K562 (cell line): ENCODE results near the gene METAP1D. TPM values are rescaled to one million over a fixed set of nuclear protein-coding genes. Genes with fewer than 3 reads are reported as not detected.
A peak's percentile ranks its signal among the peaks of the same experiment; 100 is the strongest.

Experiments
- ATAC-seq: fragments of 200-7000 bp; cut with Tn5 transposase; 3 replicates; pipeline ENCODE4 v1.9.1; 2020; ENCODE audit warnings: moderate library complexity
- BruUV-seq: library from RNA; stranded (reverse); fragments of 400-500 nt; replicated peaks from 2 replicates; lab custom pipeline; 2021; lab: Mats Ljungman, UMichigan
- CTCF ChIA-PET: fragments of 300-600 bp; formaldehyde crosslinking; extraction: SDS; loops from one replicate; lab custom pipeline; 2021; ENCODE audit warnings: low intra/inter-chr PET ratio; lab: Yijun Ruan, JAX
- POLR2A ChIA-PET: fragments of 300-600, 350-650 bp; sonication (Branson Sonifier 250); formaldehyde crosslinking; extraction: SDS; loops from one replicate; lab custom pipeline; 2021; ENCODE audit warnings: antibody characterized with exemption, inconsistent platforms; lab: Yijun Ruan, JAX
- DNase-seq, 4 experiments: peaks; one replicate each; pipeline versions ENCODE4 v3.0.0 to v3.0.0-alpha.2; 2011 to 2018; ENCODE audit warnings: low spot score in 3 of 4, mixed read lengths in 3 of 4; ENCODE audit errors: extremely low read depth in 1 of 4
- FAIRE-seq: peaks from 2 replicates; lab custom pipeline; 2011; peaks lifted over from hg19 to GRCh38; lab: Jason Lieb, UNC
- H2AFZ ChIP-seq: 2 replicates; pipeline ENCODE4 v1.6.0; 2011; ENCODE audit warnings: low read depth, low read length, control low read depth, inconsistent platforms
- H3K27ac ChIP-seq: fragments of 200-600 bp; 3 replicates; pipeline ENCODE4 v1.8.0; 2011; ENCODE audit warnings: low read depth, mild to moderate bottlenecking, control low read depth, inconsistent platforms, low read length, moderate library complexity, mixed read lengths; ENCODE audit errors: extremely low read depth
- H3K27me3 ChIP-seq, 2 experiments: fragments of 300-600 bp in 1 of 2; 2 replicates in 1 of 2; 3 replicates in 1 of 2; pipeline versions ENCODE4 v1.6.0 to v1.8.0; 2011; ENCODE audit warnings: inconsistent platforms in 2 of 2, low read length in 2 of 2, mild to moderate bottlenecking in 1 of 2, mixed read lengths in 1 of 2, moderate library complexity in 1 of 2; ENCODE audit not compliant: control insufficient read depth in 2 of 2, insufficient read depth in 2 of 2
- H3K36me3 ChIP-seq: fragments of 300-600 bp; 3 replicates; pipeline ENCODE4 v1.8.0; 2011; ENCODE audit warnings: mild to moderate bottlenecking, low read length, inconsistent platforms; ENCODE audit not compliant: control insufficient read depth, insufficient read depth
- H3K4me1 ChIP-seq, 2 experiments: fragments of 200-600 bp in 1 of 2; replicated peaks in 1 of 2; 2 replicates in 1 of 2; 3 replicates in 1 of 2; pipeline versions ENCODE4 v1.5.1 to v1.8.0; 2011; ENCODE audit warnings: inconsistent platforms in 2 of 2, low read length in 2 of 2, mild to moderate bottlenecking in 1 of 2, mixed read lengths in 1 of 2, moderate library complexity in 1 of 2; ENCODE audit not compliant: control insufficient read depth in 2 of 2, insufficient read depth in 2 of 2
- H3K4me2 ChIP-seq: 2 replicates; pipeline ENCODE4 v1.6.1; 2011; ENCODE audit warnings: low read length, control low read depth, inconsistent platforms, mixed read lengths; ENCODE audit not compliant: insufficient read depth
- H3K4me3 ChIP-seq: fragments of 200-600 bp; sonication (generic), shearing (Covaris generic); 2 replicates; pipeline ENCODE4 v1.5.1; 2016; ENCODE audit warnings: control low read depth, inconsistent platforms
- H3K79me2 ChIP-seq: fragments of 200-600 bp; 3 replicates; pipeline ENCODE4 v1.8.0; 2011; ENCODE audit warnings: low read length, inconsistent platforms; ENCODE audit not compliant: control insufficient read depth, insufficient read depth
- H3K9ac ChIP-seq, 2 experiments: 2 replicates each; pipeline versions ENCODE4 v1.6.0 to v1.6.1; 2011; ENCODE audit warnings: low read depth in 2 of 2, low read length in 2 of 2, control low read depth in 1 of 2, inconsistent platforms in 1 of 2, mild to moderate bottlenecking in 1 of 2, mixed read lengths in 1 of 2; ENCODE audit not compliant: insufficient read depth in 1 of 2
- H3K9me1 ChIP-seq: one replicate; pipeline ENCODE4 v1.6.0; 2011; ENCODE audit warnings: inconsistent platforms, mild to moderate bottlenecking, low read length, moderate library complexity; ENCODE audit not compliant: control insufficient read depth, insufficient read depth
- H3K9me3 ChIP-seq: replicated peaks from 2 replicates; pipeline ENCODE4 v1.5.1; 2011; ENCODE audit warnings: low read depth, low read length, inconsistent platforms; ENCODE audit not compliant: control insufficient read depth, insufficient read depth
- H4K20me1 ChIP-seq: replicated peaks from 2 replicates; pipeline ENCODE4 v1.6.1; 2011; ENCODE audit warnings: low read length, inconsistent platforms, mixed read lengths; ENCODE audit not compliant: control insufficient read depth, insufficient read depth
- ATF7 ChIP-seq: fragments of 450-650 bp; IDR thresholded peaks from 2 replicates; pipeline ENCODE4 v1.7.1; 2014; ENCODE audit warnings: mild to moderate bottlenecking, moderate library complexity
- BRF1 ChIP-seq: IDR thresholded peaks from 3 replicates; pipeline ENCODE4 v1.6.1; 2011; ENCODE audit warnings: borderline replicate concordance, mild to moderate bottlenecking; ENCODE audit not compliant: insufficient read length; ENCODE audit errors: extremely low read depth
- C11orf30 ChIP-seq: fragments of 450-650 bp; IDR thresholded peaks from 2 replicates; pipeline ENCODE4 v1.6.1; 2016; ENCODE audit warnings: low read depth, mild to moderate bottlenecking
- GABPB1 ChIP-seq: sonication (generic); formaldehyde crosslinking; IDR thresholded peaks from 2 replicates; pipeline ENCODE4 v1.8.0; 2022; ENCODE audit warnings: mild to moderate bottlenecking, missing genetic modification reagents
- JUND ChIP-seq, 2 experiments: IDR thresholded peaks; 2 replicates in 1 of 2; 3 replicates in 1 of 2; pipeline ENCODE4 v1.6.1; 2011; ENCODE audit warnings: borderline replicate concordance in 2 of 2, low read depth in 2 of 2, low read length in 2 of 2, improper control_type of control experiment in 1 of 2, missing biosample characterization in 1 of 2, missing genetic modification characterization in 1 of 2, missing genetic modification reagents in 1 of 2
- MEIS2 ChIP-seq: fragments of 450-650 bp; IDR thresholded peaks from 2 replicates; pipeline ENCODE4 v1.6.1; 2014; ENCODE audit warnings: mild to moderate bottlenecking; ENCODE audit not compliant: partially characterized antibody
- PHB ChIP-seq: fragments of 250-450 bp; sonication (Bioruptor Pico); IDR thresholded peaks from 2 replicates; pipeline ENCODE4 v1.5.0; 2021
- PKNOX1 ChIP-seq: fragments of 450-650 bp; IDR thresholded peaks from 2 replicates; pipeline ENCODE4 v1.6.1; 2016
- RAD21 ChIP-seq, 2 experiments: fragments of 250-450 bp in 1 of 2; fragments of 450-650 bp in 1 of 2; sonication (Bioruptor Pico) in 1 of 2; formaldehyde crosslinking in 1 of 2; IDR thresholded peaks in 1 of 2; conservative IDR thresholded peaks in 1 of 2; 2 replicates each; pipeline versions ENCODE4 v1.4.0 to v1.8.0; 2020 to 2022; ENCODE audit warnings: mild to moderate bottlenecking in 2 of 2, moderate library complexity in 1 of 2
- TCF3 ChIP-seq: sonication (generic); formaldehyde crosslinking; IDR thresholded peaks from 2 replicates; pipeline ENCODE4 v1.4.0; 2020; ENCODE audit warnings: mild to moderate bottlenecking, missing genetic modification reagents
- ZBTB33 ChIP-seq: sonication (generic); formaldehyde crosslinking; IDR thresholded peaks from 2 replicates; pipeline ENCODE4 v1.8.1; 2023; ENCODE audit warnings: mild to moderate bottlenecking, missing genetic modification reagents
- WGBS: fragments of 100-300 bp; shearing (Covaris generic); methylation state at CpG from one replicate; pipeline ENCODE4 v1.1.6; 2016; ENCODE audit warnings: low coverage, mixed read lengths; ENCODE audit not compliant: insufficient coverage; ENCODE audit errors: missing lambda C conversion rate; 5-methylcytosine and 5-hydroxymethylcytosine counted together
- in situ Hi-C: fragments of 300-500 bp; cut with MboI; formaldehyde crosslinking; loops from 4 replicates; pipeline ENCODE4 v1.15.0; 2018; ENCODE audit warnings: inconsistent platforms, mixed read lengths
- intact Hi-C: fragments of 100-400 bp; cut with micrococcal nuclease; formaldehyde crosslinking; loops from 2 replicates; pipeline ENCODE4 v1.14.2; 2022
- polyA plus RNA-seq, 8 experiments: library from polyadenylated mRNA; depleted of rRNA in 4 of 8; stranded (reverse) in 5 of 8; unstranded in 3 of 8; fragments of >200 nt; fragmentation: Nextera tagmentation in 2 of 8; fragmentation: Illumina TruSeq in 1 of 8; extraction: Ambion mirVana in 2 of 8; extraction: Trizol in 1 of 8; gene quantifications; 2 replicates each; pipeline versions ENCODE4 v1.2.1 to v1.2.3, GENCODE V29; 2011 to 2014; ENCODE audit warnings: inconsistent platforms in 1 of 8, missing spikeins in 1 of 8
- total RNA-seq, 7 experiments: library from RNA; depleted of rRNA in 6 of 7; stranded (reverse); fragments of >200 nt in 6 of 7; fragmentation: Illumina TruSeq in 2 of 7; extraction: Trizol in 2 of 7; gene quantifications; 2 replicates each; pipeline versions ENCODE4 v1.2.1 to v1.2.3, GENCODE V29; 2011 to 2021; ENCODE audit warnings: low replicate concordance in 1 of 7
- TF ChIP-seq, protein P1 (sequence below): IDR thresholded peaks from 2 replicates; pipeline ENCODE4 v1.6.1; 2016; ENCODE audit warnings: missing genetic modification characterization, missing compliant biosample characterization

The METAP1D gene
- total and polyA plus RNA-seq, 9 of the 15 experiments (the other 6 are each of a cell fraction or from before 2014, with no cell fraction given), result 8.0 to 23.4 (median 15.7) TPM

DNA sequence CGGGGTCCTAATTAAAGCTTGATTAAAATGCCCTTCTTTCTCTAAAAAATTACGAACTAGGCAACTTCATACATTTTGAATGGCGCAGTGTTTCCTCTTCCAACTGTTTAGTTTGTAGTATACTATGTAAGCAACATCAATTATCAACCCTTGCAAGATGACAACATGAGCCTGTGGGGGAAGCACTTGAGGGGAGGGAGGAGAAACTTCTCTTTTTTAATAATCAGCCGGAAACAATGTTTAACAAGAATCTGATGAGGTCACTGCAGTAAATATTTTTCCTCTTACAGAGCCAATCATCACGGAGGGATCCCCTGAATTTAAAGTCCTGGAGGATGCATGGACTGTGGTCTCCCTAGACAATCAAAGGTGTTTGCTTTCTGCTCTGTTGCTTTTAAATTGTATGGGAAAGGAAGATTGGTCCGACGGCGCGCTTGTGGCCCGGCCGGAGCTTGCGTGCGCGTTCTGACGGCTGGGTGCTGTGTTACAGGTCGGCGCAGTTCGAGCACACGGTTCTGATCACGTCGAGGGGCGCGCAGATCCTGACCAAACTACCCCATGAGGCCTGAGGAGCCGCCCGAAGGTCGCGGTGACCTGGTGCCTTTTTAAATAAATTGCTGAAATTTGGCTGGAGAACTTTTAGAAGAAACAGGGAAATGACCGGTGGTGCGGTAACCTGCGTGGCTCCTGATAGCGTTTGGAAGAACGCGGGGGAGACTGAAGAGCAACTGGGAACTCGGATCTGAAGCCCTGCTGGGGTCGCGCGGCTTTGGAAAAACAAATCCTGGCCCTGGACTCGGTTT is 80.3 kb downstream of the METAP1D start:
- ATAC-seq, result no peak
- ChIA-PET CTCF (no interaction called here), POLR2A (no interaction called here)

More for the DNA sequence above, 80.3 kb downstream of the METAP1D start:
- Histone ChIP-seq H3K9me3 (0 out of 2 replicates have a peak, but pooled peaks cover 3% of the 10 kb centered on the region), H3K27ac (no peak overlapping the region), H3K4me1 (peaks cover 4 to 26% of the 10 kb centered on the region in 2 experiments; a peak in 4 of 5 replicates), H3K9me1 (no peaks in the 10 kb centered on the region), H3K4me2 (no peak overlapping the region), H4K20me1 (no peaks in the 10 kb centered on the region), H3K79me2 (no peaks in the 10 kb centered on the region), H3K4me3 (no peak overlapping the region), H3K9ac (no peak overlapping the region), H2AFZ (no peak overlapping the region), H3K27me3 (no peaks in the 10 kb centered on the region)
- 88% methylated on average over 32 of the region's 38 CpGs for WGBS
- FAIRE-seq, result peak; percentile 52
- no peak for DNase-seq
- in situ Hi-C loops (no loop called here), intact Hi-C loops (no loop called here)
- TF ChIP-seq GABPB1, result peak; percentile 37; the same call in 1 of the 2 replicates
- TF ChIP-seq JUND (IDR thresholded peaks at IDR 0.05; ENCODE audit: borderline replicate concordance, low read depth, low read length), result peak; percentile 20; the same call in 1 of the 2 replicates
- no peak for TF ChIP-seq JUND (tag; IDR thresholded peaks at IDR 0.05; ENCODE audit: borderline replicate concordance, low read depth, low read length)
- no peak for TF ChIP-seq PHB (CRISPR knock-in tag)
- TF ChIP-seq C11orf30, result no peak
- TF ChIP-seq, protein P1, sequence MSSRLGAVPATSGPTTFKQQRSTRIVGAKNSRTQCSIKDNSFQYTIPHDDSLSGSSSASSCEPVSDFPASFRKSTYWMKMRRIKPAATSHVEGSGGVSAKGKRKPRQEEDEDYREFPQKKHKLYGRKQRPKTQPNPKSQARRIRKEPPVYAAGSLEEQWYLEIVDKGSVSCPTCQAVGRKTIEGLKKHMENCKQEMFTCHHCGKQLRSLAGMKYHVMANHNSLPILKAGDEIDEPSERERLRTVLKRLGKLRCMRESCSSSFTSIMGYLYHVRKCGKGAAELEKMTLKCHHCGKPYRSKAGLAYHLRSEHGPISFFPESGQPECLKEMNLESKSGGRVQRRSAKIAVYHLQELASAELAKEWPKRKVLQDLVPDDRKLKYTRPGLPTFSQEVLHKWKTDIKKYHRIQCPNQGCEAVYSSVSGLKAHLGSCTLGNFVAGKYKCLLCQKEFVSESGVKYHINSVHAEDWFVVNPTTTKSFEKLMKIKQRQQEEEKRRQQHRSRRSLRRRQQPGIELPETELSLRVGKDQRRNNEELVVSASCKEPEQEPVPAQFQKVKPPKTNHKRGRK (tag), result no peak
- peak; percentile 89 for TF ChIP-seq ZBTB33 (CRISPR knock-in tag)
- TF ChIP-seq ATF7, result peak; percentile 49; the same call in 1 of the 2 replicates
- peak; percentile 25; the same call in 1 of the 2 replicates for TF ChIP-seq PKNOX1
- TF ChIP-seq BRF1, result no peak
- peak; percentile 44 for TF ChIP-seq TCF3 (CRISPR knock-in tag)
- TF ChIP-seq MEIS2, result peak; percentile 82
- no peak for TF ChIP-seq RAD21 (CRISPR knock-in tag; conservative IDR thresholded peaks at IDR 0.05 in 1 of 2, IDR thresholded peaks at IDR 0.05 in 1 of 2)
- TF ChIP-seq, all 486 proteins: peak for 7
- H3K36me3 ChIP-seq, result no peaks in the 10 kb centered on the region
- BruUV-seq, result no TSS peak
